ENCODE data around the gene PIK3R1. TPM values are rescaled to one million over a fixed set of nuclear protein-coding genes. Genes with fewer than 3 reads are reported as not detected.
A peak's percentile ranks its signal among the peaks of the same experiment; 100 is the strongest.

Gene PIK3R1
- total RNA-seq, 1 experiment from 2014 or later = 11.4 TPM

DNA sequence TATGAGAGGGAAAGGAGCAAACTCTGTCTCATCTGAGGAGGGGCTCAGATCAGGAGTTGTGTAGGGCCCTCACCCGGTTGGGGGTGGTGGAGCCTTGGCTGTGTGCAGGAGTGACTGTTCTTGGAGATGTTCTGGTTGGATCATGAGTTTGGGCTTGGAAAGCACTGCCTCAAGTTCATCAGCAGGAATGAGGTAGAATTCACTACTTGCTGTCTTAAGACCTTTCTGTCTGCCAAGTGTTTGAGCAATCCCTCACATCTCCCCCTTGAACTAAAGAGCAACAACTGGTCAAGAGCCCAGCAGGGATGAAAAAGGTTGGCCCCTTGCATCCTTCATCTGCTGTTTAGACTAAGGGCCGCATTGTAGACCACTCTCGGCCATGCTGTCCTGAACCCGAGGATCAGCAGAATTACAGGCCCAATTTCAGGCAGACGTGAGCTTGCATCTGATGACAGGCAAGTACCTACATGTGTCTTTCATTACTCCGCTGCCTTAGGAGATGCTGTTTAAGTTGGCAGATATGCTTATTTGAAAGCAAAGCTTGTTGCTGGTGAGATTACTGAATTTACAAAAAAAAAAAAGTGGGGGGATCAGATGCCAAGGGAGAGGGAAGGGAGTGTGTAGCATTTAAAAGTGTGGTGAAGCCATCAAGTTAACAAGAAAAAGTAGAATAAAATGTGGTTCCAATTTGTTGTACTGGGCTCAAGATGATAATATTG is 36.4 kb downstream of the PIK3R1 start:
- no peak for DNase-seq (ENCODE audit: low spot score)

DNA sequence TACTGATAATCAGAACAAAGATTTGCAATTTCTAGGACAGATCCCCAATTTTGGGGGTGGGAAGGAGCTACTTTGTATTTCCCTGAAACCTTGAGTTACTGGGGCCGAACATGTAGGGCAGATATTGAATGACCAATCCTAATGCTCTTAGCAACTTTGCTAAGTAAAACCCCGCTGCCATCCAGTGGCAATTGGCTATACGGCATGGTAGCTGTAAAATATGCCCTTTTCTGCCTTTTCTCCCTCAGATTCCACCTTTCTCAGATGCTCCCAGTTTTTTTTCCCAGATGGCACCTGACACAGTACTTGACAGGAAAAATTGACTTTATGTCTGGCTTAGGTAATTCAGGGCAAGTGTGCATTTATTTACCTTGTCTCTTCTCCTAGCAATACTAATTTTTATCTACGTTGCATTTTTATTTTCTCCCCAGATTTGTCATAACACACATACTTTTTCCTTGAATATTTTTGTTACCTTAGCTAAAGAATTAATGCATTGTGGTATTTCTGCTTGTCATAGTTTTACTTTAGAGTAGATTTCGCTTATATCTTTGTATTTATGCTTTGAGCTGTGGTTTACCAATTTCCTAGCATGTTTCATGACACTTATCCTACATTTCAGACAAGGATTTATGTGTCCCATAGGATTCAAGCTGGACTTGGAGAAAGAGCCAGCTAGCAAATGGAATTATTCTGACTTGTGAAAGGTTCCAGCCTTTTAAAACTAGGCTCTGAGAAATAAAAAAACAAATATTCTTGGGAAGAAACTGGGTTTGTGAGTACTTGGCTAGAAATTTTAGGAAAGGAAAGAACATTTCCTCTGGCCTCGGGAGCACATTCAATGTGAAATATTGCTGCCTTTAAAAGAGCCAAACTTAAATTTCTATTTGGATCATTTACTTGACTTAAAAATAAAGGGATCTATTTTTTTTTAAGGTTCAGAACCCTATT is 37.4 kb downstream of the PIK3R1 start:
- peak; percentile 64 for DNase-seq (ENCODE audit: low spot score)

DNA sequence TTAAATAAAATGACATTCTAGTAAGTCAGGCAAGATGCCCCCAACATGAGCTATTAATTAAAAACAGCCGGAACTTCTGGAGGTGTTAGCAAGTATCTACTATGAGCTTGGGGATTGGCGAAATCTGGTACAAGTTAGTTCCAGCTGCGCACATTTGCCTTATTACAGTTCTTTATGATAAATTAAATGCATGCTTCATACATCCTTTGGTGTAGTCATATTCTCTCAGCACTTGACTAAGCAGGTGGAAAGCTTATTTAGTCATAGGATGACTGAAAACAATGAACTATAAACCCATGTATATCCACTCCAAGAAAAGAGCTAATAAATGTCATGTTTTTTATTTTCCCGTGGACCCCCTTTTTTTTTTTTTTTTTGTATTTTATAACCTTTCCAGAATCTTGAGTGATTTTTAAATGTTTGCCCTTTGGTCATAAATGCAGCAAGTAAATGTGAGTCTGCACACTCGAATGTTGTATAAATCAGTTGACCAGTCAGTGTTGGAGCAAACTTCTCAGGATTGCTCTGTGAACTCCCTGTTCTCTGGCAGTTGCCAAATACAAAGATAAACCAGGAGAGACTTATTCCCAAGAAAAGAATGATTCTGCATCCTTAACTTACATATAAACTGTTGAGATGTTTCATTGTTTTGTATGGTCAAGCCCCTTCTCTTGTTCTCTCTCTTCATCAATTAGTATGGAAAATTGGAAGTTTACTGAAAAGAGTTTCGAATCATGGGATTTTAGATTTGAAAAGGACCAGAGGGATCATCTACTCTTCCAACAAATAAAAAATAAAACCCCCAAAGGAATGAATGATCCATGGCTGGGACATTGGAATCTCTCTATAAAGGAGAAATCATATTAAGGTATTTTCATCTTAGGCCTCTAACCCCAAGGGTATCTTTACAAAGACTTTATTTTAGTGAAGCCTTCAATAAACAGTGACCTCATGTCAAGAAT is 38.3 kb downstream of the PIK3R1 start:
- DNase-seq (ENCODE audit: low spot score) = no peak

DNA sequence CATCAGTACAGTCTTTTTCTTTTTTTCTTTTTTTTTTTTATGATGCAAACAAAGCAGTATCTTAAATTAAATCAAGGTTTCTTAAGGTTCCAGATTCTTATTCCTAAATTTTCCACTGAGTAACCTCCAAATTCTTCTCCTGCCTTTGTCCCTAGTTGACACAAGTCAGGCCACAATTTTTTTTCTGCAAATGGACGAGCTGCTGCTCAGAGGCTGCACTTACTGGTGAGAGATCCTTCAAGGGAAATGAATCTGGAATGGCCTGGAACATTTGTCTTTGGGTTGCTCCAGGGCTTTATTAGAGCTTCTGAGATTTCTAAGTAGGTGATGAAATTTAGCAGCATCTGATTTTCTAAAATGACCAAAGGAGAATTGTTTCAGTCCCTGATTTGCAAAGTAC is 39.3 kb downstream of the PIK3R1 start:
- no peak for DNase-seq (ENCODE audit: low spot score)

DNA sequence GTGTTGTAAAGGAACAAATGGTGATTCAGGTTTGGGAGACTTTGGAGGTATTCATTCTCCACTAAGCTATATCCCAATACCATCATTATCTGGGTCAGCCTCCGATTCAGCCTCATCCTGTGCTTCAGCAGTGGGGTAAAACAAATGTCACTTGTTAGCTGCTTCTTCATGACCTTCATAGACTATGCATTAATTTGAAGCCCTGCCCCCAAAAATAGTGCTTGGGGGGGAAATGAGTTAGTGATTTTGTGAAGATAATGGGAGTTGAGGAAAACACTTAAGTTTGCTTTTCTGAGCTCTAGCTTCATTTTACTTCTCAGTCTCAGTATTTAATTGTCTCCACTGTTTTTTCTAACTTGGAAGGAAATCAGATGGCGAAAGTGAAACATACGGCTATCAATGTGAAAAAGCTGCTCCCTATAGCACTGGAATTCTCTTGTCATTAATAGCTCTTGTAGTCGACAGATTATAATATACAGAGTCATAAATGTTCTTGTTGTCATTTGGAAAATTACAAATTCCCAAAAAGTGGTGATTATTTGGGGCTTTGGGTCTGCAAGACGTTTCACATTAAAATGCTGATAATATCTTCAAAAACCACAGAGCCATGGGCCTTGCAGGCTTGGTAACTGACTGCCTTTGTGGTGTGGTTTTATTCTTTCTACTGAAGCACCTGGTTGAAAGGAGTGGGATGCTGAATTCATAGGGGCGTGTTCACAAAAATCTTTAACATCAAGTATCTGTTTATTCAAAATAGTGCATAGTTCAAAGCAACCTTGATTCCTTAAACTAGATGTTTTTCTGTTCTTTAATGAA is 40.0 kb downstream of the PIK3R1 start:
- DNase-seq (ENCODE audit: low spot score) = no peak

DNA sequence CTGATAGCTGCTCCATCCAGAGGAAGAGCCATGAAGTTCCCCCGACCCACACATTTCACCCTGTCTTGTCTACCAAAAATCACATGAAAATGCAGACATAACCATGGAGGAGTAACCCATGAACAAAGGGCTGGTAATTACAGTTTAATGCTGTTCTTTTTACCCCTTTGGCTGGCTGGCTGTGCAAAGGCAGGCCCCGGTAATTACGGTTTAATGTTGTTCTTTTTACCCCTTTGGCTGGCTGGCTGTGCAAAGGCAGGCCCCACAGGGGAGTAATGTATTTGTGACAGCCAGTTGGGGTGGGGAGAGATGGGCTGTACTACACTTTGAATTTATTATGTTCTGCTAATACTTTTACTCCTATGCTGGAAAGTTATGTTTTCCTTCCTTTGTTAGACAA is 41.7 kb downstream of the PIK3R1 start:
- no peak for DNase-seq (ENCODE audit: low spot score)

DNA sequence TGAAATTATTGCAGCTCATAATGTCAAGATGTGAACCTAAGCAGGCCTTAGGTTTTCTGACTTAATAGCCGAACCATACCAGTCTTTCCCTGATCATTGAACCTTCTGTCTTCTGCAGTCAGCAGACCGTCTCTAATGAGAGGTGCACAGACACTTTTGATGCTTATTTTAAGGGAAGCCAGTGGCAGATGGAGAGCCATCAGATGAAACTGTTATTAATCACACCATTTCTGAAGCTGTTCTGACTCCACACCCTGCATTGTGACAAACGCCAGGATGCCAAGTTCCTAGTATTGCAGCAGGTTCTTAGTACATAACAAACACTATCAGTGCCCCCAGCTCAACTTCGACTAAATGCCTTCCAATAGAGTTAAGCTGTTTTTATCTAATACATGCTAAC is 43.0 kb downstream of the PIK3R1 start:
- no peak for DNase-seq (ENCODE audit: low spot score)

DNA sequence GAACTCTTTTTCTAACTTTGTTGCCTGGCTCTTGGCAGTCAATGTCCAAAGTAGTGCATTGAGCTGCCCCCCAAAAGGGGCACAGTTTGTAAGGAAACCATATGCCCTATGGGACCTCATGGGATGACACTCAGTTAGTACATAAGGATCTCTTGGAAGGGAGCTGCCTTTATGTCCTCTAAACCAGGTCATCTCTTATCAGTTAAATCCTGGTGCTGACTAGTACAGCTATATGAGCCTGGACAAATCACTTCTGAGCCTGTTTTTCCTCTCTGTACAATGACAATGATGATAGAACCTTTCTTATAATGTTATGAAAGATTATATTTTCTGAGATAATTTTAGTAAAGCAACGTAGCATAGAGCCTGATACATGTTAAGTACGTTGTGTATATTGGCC is 44.1 kb downstream of the PIK3R1 start:
- DNase-seq (ENCODE audit: low spot score) = no peak

DNA sequence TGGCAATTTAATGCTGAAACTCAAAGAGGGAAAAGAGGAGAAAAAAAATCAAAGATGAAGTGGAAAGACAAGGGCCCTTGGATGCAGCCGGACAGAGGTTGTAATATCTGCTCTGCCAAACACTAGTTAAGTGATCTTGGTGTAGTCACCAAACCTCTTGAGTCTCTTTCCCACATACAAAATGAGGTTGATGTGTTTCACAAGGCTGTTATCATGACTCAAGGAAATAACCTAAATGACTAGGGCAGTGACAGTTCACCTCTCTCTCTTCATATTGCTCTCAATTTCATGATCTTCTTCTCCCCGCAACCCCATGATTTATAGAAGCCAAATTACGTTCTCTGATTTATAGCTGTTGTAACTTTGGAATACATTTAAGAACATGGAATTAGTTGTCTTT is 44.9 kb downstream of the PIK3R1 start:
- DNase-seq (ENCODE audit: low spot score) = no peak

DNA sequence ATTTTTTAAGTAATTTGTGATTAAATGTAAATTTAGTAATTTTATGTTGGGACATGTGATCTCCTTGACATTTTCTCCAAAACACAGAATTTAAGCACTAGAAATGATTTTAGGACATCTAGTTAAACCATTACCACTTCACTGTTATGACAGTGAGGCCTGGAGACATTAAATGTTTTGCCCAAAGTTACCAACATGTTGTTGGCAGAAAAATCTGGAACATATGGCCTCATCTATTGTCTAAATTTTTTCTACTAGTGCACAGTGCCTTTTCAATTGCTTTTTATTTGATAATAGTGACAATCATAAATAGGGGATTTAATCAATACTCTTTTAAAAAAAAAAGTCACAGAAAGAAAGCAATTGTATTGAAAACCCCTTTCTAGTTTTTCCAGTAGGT is 45.6 kb downstream of the PIK3R1 start:
- no peak for DNase-seq (ENCODE audit: low spot score)

DNA sequence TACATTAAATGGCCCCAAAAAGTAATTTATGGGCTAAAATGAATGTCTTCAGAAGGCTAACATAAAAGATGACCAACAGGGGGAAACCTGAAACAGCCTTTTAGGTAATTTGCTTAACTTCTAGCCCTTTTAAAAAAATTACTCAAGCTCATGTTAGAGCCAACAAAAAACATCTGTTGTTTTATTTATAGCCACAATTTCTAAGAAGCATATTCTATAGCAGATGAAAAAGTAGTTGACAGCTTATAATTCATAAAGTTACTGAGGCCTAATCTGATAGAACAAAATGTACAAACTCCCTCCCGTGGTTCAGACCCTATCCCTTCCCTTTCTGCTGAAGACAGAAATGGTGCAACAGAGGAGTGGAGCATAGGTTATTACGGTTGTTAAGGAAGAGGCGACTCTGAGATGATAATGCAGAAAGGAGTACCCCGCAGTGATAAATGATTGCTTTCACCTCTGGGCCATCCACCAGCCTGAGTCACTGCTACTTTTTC is 46.1 kb downstream of the PIK3R1 start:
- no peak for DNase-seq (ENCODE audit: low spot score)

DNA sequence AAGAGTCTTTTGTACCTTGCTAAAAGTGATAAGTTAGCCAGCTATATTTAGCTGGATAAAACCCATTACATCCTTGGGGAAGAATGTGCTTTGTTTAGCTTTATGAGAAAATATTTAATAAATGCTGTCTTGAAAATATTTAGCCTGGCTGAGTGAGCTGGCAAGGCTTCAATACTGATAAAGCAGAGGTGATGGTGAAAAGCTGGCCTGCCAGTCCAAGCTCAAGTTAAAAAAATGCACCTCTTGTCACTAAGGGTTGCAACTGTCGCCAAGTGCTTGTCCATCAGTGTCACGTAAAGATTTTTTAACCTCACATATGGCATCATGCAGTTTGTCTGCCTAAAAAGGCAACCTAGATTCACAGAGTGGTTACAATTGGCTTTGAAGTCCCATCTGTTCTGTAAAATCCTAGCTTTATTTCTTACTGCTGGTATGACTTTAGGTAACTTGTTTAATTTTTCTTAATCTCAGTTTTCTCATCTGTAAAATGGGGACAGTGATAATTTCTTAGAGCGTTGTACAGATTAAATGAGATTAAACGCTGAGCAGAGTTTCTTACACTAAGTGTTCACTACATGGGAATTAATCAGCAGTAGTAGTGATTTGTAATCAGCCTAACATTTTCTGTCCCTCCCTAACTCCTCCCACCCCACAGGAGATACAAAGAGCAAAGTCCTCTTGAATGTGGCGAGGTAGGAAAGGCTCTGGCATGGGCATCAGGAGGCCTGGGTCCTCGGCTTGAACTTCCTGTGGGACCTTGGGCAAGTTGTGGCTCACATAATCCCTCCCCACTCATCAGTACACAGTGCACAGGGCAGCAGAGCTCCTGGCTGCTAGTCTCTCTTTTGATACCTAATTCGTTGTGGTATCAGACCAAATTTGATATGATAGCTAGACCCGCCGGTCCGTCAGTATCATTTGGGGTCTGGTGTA is 48.7 kb downstream of the PIK3R1 start:
- DNase-seq (ENCODE audit: low spot score) = peak; percentile 35

DNA sequence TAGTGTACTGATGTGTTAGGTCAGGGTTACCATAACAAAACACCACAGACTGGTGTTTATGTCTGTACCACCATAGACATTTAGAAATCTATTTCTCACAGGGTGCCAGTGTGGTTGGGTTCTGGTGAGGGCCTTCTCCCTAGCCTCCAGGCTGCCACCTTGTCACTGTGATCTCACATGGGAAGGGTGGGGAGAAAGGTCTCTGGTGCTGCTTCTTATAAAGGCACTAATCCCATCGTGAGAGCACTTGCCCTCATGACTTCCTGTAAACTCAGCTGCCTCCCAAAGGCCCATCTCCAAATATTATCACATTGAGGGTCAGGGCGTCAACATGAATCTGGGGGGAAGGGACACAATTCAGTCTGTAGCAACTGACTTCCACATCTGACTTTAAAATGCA is 49.8 kb downstream of the PIK3R1 start:
- no peak for DNase-seq (ENCODE audit: low spot score)

DNA sequence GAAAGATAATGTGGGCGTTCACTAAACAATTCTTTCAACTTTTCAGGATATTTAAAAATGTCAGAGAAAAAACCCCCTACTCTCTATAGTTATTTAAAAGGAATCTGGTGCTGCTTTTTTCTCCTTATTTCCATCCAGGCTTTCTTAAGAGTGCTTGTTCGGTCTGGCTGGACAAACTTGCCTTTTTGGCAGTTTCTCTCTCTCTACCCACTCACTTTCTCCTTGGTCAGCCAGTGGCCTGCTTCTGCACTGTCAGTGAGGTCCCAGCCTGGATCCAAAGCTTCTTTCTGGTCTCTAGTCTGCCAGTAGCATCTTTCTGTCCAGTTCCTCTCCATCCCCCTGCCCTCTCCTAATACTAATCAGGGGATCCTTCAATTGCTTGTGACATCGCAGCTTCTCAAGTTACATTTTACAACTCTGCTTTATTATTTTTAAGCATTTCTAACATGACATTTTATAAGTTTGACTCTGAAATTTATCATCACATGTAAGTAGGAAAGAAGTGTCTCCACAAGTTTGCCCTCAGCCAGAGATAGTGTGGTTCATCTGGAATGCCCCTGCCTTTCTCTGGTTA is 50.4 kb downstream of the PIK3R1 start:
- no peak for DNase-seq (ENCODE audit: low spot score)

DNA sequence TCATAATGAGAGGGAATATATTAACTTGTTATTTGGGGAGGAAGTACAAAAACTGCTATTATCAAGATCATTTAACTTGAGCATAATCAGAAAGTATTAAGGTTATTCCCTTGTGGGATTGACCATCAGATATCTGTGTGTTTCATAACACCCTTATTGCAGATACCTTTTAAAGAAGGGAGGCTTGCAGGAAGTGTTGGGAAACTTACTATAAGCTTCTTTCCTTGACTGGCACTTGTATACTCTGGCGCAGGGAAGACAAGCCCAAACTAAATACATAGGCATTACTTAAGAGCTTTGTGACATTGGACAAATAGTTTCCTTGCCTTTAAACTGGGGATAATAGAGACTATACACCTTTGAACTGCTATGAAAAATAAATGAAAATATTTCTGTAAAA is 50.9 kb downstream of the PIK3R1 start:
- no peak for DNase-seq (ENCODE audit: low spot score)

DNA sequence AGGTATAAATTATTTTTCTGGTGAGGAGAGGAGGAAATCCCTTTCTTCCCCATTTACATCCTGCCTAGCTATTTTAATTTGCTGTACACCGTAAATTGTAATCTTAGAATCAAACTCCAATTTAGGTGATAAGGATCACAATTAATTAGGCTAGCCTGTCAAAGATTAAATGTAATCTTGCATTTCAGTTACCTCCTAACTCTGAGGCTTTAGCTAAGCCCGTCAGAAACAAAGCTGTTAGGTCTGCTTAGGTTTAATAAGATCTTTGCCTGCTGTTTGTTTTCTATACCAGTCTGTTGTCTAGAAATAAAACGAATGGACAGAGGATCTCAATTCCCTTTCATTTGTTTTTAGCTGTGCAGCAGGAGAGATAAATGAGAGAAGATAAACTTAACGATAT is 51.5 kb downstream of the PIK3R1 start:
- DNase-seq (ENCODE audit: low spot score) = no peak

DNA sequence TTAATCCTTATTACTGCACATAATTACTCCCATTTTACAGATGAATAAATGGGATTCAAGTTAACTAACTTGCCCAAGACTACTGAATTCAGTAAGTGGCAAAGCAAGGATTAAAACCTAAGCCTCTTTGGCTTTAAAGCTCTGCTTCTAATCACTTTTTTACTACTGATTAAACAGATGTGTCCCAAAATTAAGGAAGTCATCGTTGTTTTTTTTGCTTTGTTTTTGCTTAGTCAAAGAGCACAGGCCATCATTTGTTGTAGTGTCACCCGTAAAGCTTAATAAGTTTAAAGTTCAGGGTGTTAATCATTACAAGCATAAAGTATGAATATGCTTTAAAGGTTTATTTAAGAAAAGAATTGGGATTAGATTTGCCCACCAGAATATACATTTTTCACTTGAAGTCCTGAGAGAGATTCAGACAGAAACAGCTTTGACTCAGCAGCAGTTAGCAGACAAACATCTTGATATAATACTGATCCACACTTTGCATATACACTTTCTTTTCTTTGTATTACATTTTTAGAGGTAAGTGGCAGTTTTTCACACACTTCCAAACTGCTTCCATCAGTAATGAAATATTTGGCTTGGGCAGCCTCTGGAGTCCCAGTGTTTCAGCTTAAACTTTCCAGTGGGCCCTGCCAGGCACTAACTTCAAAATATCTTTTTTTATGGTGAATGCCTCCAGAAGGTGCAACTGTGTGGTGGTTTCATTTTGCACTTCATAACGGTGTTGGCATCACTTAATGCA is 52.7 kb downstream of the PIK3R1 start:
- no peak for DNase-seq (ENCODE audit: low spot score)

DNA sequence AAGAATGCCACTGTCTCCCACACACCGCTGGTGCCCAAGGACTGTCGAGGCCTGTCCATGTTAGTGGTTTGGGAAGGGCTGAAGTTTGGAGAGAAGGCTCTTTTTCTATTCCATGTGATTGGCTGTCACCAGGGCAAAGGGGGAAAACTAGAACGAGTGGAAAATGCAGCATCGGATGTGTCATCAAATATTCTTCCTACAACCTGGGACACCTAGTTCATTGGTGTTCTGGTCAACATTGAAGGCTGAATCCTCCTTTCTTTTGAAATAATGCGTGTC is 53.2 kb downstream of the PIK3R1 start:
- DNase-seq (ENCODE audit: low spot score) = no peak

DNA sequence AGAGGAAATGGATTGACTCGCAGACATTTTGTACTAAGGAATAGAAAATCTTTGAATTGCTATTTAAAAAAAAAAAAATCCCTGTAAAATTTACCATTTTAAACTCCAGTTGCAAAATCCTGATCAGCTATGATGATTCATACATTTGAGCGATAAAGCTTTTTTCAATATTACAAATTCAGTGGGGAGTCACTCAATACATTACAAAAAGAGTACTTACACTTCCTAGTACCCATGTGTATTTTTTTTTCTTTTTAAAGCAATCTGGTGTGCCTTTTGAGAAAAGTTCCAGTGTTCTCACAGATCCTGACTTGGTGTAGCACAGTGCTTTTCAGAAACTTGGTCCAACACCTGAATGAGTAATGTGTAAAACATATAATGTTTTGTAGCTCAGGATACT is 54.3 kb downstream of the PIK3R1 start:
- no peak for DNase-seq (ENCODE audit: low spot score)
